SK-N-MC (cell line): Measurements from ENCODE around the gene TXNRD1.

Experiments
- DNase-seq: peaks from one replicate; pipeline ENCODE4 v3.0.0-alpha.2; 2011; ENCODE audit warnings: low read depth, low spot score
- H3K27ac ChIP-seq: fragments of 200-600 bp; sonication (generic); 2 replicates; pipeline ENCODE4 v1.5.1; 2016; ENCODE audit warnings: mixed run types
- H3K36me3 ChIP-seq: fragments of 200-600 bp; sonication (generic); 2 replicates; pipeline ENCODE4 v1.6.1; 2017; ENCODE audit warnings: antibody characterized with exemption, low read length, mixed read lengths; ENCODE audit not compliant: insufficient read depth
- H3K4me3 ChIP-seq: fragments of 200-600 bp; sonication (generic); 2 replicates; pipeline ENCODE4 v1.5.1; 2016
- H3K9ac ChIP-seq: fragments of 200-600 bp; sonication (generic); 2 replicates; pipeline ENCODE4 v1.8.0; 2017; ENCODE audit warnings: mixed run types, mixed read lengths; ENCODE audit not compliant: insufficient read length
- H3K9me3 ChIP-seq: fragments of 200-600 bp; sonication (generic); 2 replicates; pipeline ENCODE4 v1.6.1; 2017; ENCODE audit warnings: low read depth, mild to moderate bottlenecking, antibody characterized with exemption, low read length, moderate library complexity, mixed read lengths
- EZH2 ChIP-seq: fragments of 200-600 bp; sonication (generic); IDR thresholded peaks from one replicate; pipeline ENCODE4 v1.6.1; 2017; ENCODE audit warnings: antibody characterized with exemption
- FOXP2 ChIP-seq: optimal IDR thresholded peaks from 2 replicates; pipeline ENCODE3; 2011; ENCODE audit warnings: mild to moderate bottlenecking, moderate library complexity; ENCODE audit not compliant: insufficient read depth; ENCODE audit errors: extremely low read length, control extremely low read depth
- POLR2AphosphoS5 ChIP-seq: IDR thresholded peaks from 2 replicates; pipeline ENCODE4 v1.6.1; 2012; ENCODE audit warnings: mild to moderate bottlenecking, low read depth, low read length, borderline replicate concordance

The TXNRD1 gene

DNA sequence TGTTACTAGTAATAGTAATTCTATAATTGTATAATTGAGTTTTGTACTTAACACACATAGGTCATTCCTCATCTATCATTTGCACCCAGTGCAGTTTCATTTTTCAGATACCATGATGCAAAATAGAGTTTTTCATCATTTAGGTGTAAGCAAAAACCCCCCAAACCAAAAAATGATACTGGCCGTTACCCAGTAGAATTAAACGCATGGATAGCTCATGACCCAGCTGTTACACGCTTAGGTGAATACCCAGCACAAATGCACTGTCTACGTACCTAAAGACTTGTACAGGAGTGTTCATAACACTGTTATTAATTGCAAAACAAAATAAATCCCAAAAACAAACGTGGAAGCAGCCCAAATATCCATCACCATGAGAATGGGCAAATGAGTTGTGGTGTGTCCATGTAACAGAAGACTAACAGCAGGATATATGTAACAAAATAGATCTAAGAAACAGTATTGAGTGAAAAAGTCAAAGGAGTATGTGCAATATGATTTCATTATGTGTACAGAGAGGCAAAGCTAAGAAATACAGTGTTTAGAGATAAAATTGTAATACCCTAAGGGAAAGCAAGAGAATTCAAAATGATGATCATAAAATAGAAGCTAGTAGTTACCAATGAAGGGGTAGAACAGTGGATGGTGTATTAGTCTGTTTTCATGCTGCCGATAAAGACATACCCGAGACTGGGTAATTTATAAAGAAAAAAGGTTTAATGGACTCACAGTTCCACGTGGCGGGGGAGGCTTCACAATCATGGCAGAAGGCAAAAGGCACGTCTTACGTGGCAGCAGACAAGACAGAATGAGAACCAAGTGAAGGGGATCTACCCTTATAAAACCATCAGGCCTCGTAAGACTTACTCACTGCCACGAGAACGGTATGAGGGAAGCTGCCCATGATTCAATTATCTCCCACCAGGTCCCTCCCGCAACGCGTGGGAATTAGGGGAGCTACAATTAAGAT is 137.7 kb downstream of the TXNRD1 start:
- TF ChIP-seq POLR2AphosphoS5 (no peak), EZH2 (no peak), FOXP2 (no peak)
- no peak overlapping the region; the same call in 1 of the 2 replicates for H3K27ac ChIP-seq
- no peaks in the 10 kb centered on the region for H3K9me3 ChIP-seq
- no peak for DNase-seq
- H3K9ac ChIP-seq, result no peak overlapping the region
- peaks cover 52% of the 10 kb centered on the region for H3K36me3 ChIP-seq
- no peak overlapping the region for H3K4me3 ChIP-seq

DNA sequence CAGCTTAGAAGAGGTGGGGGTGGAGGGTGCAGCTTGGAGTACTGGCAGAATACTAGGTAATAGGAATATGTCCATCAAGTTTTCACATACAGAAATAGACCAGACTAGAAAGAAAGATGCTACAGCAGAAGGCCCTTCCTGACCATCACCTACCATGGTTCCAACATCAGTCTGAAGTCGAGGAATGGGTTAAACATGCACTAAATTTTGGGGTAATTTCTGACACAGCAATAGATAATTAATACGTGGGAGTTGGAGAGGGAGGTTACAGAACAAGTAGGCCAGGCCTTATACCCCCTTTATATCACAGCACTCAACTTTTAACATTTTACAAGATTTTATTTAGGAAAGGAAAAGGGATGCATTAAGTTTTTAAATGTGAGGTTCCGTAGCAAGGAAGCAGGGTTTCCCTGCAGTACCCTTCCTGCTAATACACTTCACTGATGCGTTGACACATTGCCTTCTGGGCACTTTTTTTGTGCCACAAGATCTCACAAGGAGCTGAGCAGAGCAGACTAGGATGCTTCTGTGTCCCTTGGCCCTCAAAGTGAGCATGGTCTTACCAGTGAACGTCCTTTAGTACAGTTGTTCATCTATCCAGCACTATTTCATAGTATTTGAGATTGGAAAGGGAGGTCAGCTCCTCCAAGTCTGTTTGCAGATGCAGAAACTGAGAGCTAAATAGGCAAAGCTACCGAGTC is 138.7 kb downstream of the TXNRD1 start:
- Histone ChIP-seq H3K27ac (no peak overlapping the region), H3K9ac (no peak overlapping the region), H3K36me3 (peaks cover 41% of the 10 kb centered on the region), H3K9me3 (no peaks in the 10 kb centered on the region), H3K4me3 (no peak overlapping the region)
- TF ChIP-seq POLR2AphosphoS5 (no peak; the same call in 1 of the 2 replicates), EZH2 (no peak), FOXP2 (no peak)
- DNase-seq, result no peak

DNA sequence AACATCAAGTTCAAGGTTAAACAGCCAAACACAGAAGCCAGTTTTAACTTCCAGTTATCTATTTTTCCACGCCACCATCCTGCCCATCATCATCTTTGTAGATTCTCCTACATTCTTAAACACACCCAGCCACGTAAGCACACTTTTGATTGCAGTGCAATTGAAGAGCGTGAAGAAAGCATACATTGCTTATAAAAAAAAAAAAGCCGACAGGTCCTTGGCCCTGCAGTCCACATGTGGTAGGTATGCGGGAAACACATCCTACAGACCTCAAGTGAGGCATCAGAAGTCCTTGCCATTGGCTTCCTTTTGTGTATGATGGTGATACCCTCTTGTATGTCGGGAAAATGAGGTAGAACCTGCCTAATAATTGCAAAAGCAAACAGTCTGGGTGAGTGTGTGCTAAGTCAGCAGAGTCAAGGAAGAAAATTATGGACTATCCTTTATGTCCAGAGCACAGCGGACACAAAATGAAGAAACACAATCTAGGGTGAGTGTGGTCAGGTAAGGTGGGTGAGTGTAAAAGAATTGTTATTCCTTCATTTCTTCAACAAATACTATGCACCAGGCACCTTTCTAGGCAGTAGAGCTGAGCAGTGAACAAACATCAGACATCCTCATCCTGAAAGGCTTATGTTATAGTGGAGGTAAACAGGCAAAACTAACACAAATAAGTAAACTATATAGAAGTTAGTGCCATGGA is 139.4 kb downstream of the TXNRD1 start:
- no peak overlapping the region for H3K27ac ChIP-seq
- TF ChIP-seq POLR2AphosphoS5 (no peak; the same call in 1 of the 2 replicates), EZH2 (no peak), FOXP2 (no peak)
- peaks cover 34% of the 10 kb centered on the region for H3K36me3 ChIP-seq
- no peak overlapping the region for H3K9ac ChIP-seq
- H3K4me3 ChIP-seq, result no peak overlapping the region
- H3K9me3 ChIP-seq, result no peaks in the 10 kb centered on the region
- DNase-seq, result no peak

DNA sequence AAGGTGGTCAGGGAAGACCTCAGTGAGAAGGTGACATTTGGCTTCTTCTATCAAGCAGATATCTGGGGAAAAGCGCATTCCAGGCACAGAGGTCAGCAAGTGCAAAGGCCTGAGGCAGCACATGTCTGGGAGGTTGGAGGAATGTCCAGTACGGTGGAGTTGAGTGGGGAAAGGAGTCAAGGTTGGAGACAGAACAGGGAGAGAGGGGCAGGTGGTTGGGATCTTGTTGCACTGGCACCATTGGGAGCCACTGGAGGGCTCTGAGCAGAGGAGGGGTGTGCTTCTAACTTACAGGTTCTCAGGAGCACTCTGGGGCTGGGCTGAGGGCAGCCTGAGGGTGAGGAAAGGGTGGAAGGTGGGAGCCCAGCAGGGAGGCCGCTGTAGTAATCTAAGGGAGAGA is 140.1 kb downstream of the TXNRD1 start:
- Histone ChIP-seq H3K27ac (no peak overlapping the region), H3K36me3 (peaks cover 28% of the 10 kb centered on the region), H3K9ac (no peak overlapping the region), H3K4me3 (no peak overlapping the region), H3K9me3 (no peaks in the 10 kb centered on the region)
- DNase-seq, result no peak
- TF ChIP-seq POLR2AphosphoS5, result 0 out of 2 replicates have a peak, but pooled peaks have one; percentile 12
- TF ChIP-seq FOXP2, result no peak

DNA sequence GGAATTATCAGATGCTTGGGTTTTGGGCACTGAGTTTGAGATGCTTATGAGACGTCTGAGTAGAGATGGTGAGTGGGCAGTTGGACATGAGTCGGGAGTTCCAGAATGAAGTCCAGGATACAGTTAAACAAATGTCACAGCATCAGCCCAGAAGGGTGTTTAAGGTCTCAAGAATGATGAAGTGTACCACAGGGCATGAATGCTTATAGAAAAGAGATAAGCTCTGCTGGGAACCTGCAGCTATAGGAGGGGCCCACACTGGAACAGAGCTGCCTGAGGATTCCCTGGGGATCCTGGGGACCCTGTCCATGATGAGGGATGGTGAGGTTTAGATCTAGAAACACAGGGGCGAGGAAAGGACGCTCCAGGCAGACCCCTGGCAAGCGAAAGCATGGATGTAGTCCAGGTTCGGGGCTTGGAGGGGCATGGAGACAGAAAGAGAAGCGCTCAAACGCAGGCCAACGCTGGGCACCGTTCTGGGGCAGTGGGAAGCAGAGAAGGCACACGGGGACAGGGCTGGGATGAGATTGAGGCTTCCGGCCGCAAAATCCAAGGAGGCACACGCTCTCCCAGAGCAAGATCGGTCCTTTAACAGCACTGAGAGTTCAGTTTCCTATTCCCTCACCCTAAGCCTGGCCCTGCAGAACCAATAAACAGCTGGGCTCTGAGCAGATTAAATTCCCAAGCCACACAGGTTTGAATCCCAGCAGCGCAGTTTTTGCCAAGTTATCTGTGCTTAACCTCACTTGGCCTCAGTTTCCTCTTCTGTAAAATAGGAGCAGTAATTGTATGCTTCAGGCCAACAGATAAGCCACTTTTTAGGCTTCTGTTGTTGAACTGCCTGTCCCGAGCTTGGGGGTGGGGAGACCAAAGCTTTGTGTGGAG is 140.9 kb downstream of the TXNRD1 start:
- DNase-seq, result no peak
- H3K36me3 ChIP-seq, result peaks cover 22% of the 10 kb centered on the region
- no peak overlapping the region for H3K4me3 ChIP-seq
- no peak overlapping the region for H3K27ac ChIP-seq
- no peaks in the 10 kb centered on the region for H3K9me3 ChIP-seq
- TF ChIP-seq EZH2 (no peak), FOXP2 (no peak), POLR2AphosphoS5 (no peak; the same call in 1 of the 2 replicates)
- no peak overlapping the region for H3K9ac ChIP-seq

DNA sequence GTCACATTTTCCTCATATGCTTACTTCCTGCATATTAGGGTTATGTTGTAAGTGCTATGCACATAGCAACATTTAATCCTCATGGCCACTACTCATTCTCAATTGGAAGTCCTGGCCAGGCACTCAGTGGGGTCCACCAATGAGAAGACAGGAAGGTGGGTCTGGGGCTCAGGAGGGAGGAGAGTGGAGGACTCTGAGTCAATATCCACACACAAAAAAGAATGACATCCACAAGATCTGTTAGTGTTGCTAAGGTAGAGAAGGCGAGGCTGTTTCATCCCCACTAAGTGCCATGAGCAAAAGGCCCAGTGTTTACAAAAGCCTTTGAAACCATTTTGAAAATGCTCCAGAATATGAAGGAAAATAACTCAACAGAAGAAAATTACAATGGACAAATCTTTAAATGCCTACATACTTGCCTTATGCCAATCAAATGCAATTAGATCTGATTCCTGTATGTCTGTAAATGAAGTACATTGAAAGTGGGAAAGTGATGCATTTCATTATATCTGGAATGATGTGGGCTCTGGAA is 141.9 kb downstream of the TXNRD1 start:
- Histone ChIP-seq H3K9me3 (no peaks in the 10 kb centered on the region), H3K4me3 (no peak overlapping the region), H3K9ac (no peak overlapping the region), H3K27ac (peak overlapping the region; percentile 22; the same call in 1 of the 2 replicates), H3K36me3 (peaks cover 13% of the 10 kb centered on the region)
- DNase-seq, result no peak
- TF ChIP-seq POLR2AphosphoS5 (no peak), FOXP2 (no peak), EZH2 (no peak)

DNA sequence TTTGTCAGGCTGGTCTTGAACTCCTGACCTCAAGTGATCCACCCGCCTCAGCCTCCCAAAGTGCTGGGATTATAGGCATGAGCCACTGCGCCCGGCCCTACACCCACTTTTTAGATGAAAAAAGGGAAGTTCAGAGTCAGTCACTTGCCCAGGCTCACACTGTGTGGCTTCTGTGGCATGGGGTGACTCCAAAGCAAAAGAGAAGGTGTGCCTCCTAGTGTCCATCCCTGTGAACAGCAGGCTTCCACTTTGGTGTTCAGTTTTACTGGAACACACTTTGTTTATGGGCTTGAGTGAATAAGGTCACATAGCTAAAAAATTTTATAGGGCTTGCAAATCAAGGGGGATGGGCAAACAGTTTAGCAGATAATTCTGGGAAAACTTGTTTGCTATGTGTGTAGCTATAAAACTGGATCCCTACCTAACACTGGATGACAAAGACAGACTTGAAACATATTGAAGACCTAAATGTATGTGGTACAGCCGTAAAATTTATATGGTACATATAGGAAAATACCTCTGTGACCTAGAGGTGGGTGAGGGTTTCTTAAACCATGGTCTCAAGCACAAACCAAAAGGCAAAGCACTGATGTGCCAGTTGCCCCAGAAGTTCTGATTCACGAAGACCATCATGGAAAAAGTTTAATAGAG is 142.9 kb downstream of the TXNRD1 start:
- H3K36me3 ChIP-seq, result peaks cover 3% of the 10 kb centered on the region; the same call in 1 of the 2 replicates
- no peak overlapping the region for H3K27ac ChIP-seq
- no peaks in the 10 kb centered on the region for H3K9me3 ChIP-seq
- H3K9ac ChIP-seq, result no peak overlapping the region
- TF ChIP-seq POLR2AphosphoS5, result no peak
- DNase-seq, result no peak
- no peak overlapping the region for H3K4me3 ChIP-seq
